SK-N-SH (cell line): Measurements from ENCODE around the gene TAS2R46. TPM values are rescaled to one million over a fixed set of nuclear protein-coding genes. Genes with fewer than 3 reads are reported as not detected.

Experiments
- CTCF ChIA-PET: fragments of 300-600, 350-600 bp; formaldehyde crosslinking; extraction: SDS; loops from one replicate; lab custom pipeline; 2021; lab: Yijun Ruan, JAX
- POLR2A ChIA-PET: fragments of 350-600 bp; sonication (Branson Sonifier 250); formaldehyde crosslinking; extraction: SDS; loops from one replicate; lab custom pipeline; 2020; ENCODE audit warnings: antibody characterized with exemption, inconsistent platforms; lab: Yijun Ruan, JAX
- DNase-seq: peaks from one replicate; pipeline ENCODE4 v3.0.0; 2012
- H2AFZ ChIP-seq: fragments of 200-600 bp; sonication (generic); 2 replicates; pipeline ENCODE4 v1.8.1; 2016; ENCODE audit warnings: antibody characterized with exemption, mild to moderate bottlenecking, low read depth
- H3F3A ChIP-seq: fragments of 200-600 bp; sonication (generic); replicated peaks from 2 replicates; pipeline ENCODE3; 2016; ENCODE audit warnings: antibody characterized with exemption, mild to moderate bottlenecking; ENCODE audit not compliant: insufficient read depth
- H3K27ac ChIP-seq, 2 experiments: fragments of 200-500 bp in 1 of 2; fragments of 200-600 bp in 1 of 2; sonication (Bioruptor generic) in 1 of 2; sonication (generic), shearing (Covaris generic) in 1 of 2; 2 replicates each; pipeline versions ENCODE4 v1.5.1 to v1.6.1; 2014 to 2016; ENCODE audit warnings: low read depth in 2 of 2, inconsistent platforms in 1 of 2, low read length in 1 of 2, mild to moderate bottlenecking in 1 of 2, mixed read lengths in 1 of 2
- H3K27me3 ChIP-seq: fragments of 200-600 bp; sonication (generic), shearing (Covaris generic); 2 replicates; pipeline ENCODE4 v1.6.1; 2016; ENCODE audit warnings: mixed run types; ENCODE audit not compliant: insufficient read depth
- H3K36me3 ChIP-seq, 2 experiments: fragments of 200-500 bp in 1 of 2; fragments of 200-600 bp in 1 of 2; sonication (Bioruptor generic) in 1 of 2; sonication (generic) in 1 of 2; replicated peaks in 1 of 2; 2 replicates each; pipeline versions ENCODE3 to v1.5.1; 2014 to 2016; ENCODE audit warnings: low read length in 1 of 2, mild to moderate bottlenecking in 1 of 2; ENCODE audit not compliant: insufficient read depth in 2 of 2, control insufficient read depth in 1 of 2
- H3K4me1 ChIP-seq, 2 experiments: fragments of 200-500 bp in 1 of 2; fragments of 200-600 bp in 1 of 2; sonication (Bioruptor generic) in 1 of 2; sonication (generic), shearing (Covaris generic) in 1 of 2; 2 replicates each; pipeline versions ENCODE4 v1.5.1 to v1.6.1; 2014 to 2016; ENCODE audit warnings: low read depth in 1 of 2, low read length in 1 of 2, mixed run types in 1 of 2; ENCODE audit not compliant: insufficient read depth in 2 of 2, control insufficient read depth in 1 of 2
- H3K4me2 ChIP-seq: fragments of 200-600 bp; sonication (generic), shearing (Covaris generic); 2 replicates; pipeline ENCODE4 v1.6.1; 2017; ENCODE audit warnings: mixed run types
- H3K4me3 ChIP-seq, 2 experiments: fragments of 200-500 bp in 1 of 2; fragments of 200-600 bp in 1 of 2; sonication (Bioruptor generic) in 1 of 2; sonication (generic), shearing (Covaris generic) in 1 of 2; 2 replicates each; pipeline versions ENCODE4 v1.5.1 to v1.8.1; 2014 to 2016; ENCODE audit warnings: low read depth in 2 of 2, inconsistent platforms in 1 of 2, low read length in 1 of 2, mild to moderate bottlenecking in 1 of 2, mixed read lengths in 1 of 2, moderate library complexity in 1 of 2
- H3K79me2 ChIP-seq: fragments of 200-600 bp; sonication (generic); 2 replicates; pipeline ENCODE4 v1.8.1; 2017; ENCODE audit warnings: mild to moderate bottlenecking; ENCODE audit not compliant: insufficient read depth
- H3K9ac ChIP-seq: fragments of 200-600 bp; sonication (generic); 2 replicates; pipeline ENCODE4 v1.6.1; 2017; ENCODE audit warnings: mixed run types
- H3K9me2 ChIP-seq: fragments of 200-600 bp; sonication (generic); 2 replicates; pipeline ENCODE4 v1.6.1; 2017; ENCODE audit warnings: mixed run types
- H3K9me3 ChIP-seq: fragments of 200-600 bp; sonication (generic); 2 replicates; pipeline ENCODE4 v1.6.1; 2017; ENCODE audit warnings: mixed run types, mild to moderate bottlenecking, moderate library complexity
- H4K20me1 ChIP-seq: fragments of 200-600 bp; sonication (generic); 2 replicates; pipeline ENCODE4 v1.6.1; 2017; ENCODE audit warnings: mild to moderate bottlenecking, mixed run types; ENCODE audit not compliant: insufficient read depth
- CHD2 ChIP-seq: fragments of 150-350 bp; IDR thresholded peaks from 2 replicates; pipeline ENCODE4 v1.6.1; 2018; ENCODE audit warnings: low read length; ENCODE audit not compliant: partially characterized antibody
- EZH2phosphoT487 ChIP-seq: fragments of 200-600 bp; sonication (generic); IDR thresholded peaks from 2 replicates; pipeline ENCODE4 v1.6.1; 2017; ENCODE audit warnings: low read depth, mixed run types, mild to moderate bottlenecking, antibody characterized with exemption, moderate library complexity, borderline replicate concordance
- FOSL2 ChIP-seq: IDR thresholded peaks from 2 replicates; pipeline ENCODE4 v1.4.0; 2012; ENCODE audit warnings: low read depth, mild to moderate bottlenecking, moderate library complexity, borderline replicate concordance
- FOXJ3 ChIP-seq: sonication (generic); formaldehyde crosslinking; IDR thresholded peaks from 2 replicates; pipeline ENCODE4 v1.5.1; 2020; ENCODE audit warnings: mild to moderate bottlenecking, missing genetic modification reagents
- GABPA ChIP-seq: IDR thresholded peaks from 2 replicates; pipeline ENCODE4 v1.4.0; 2012; ENCODE audit warnings: low read depth, mild to moderate bottlenecking
- GATA2 ChIP-seq: sonication (generic); formaldehyde crosslinking; IDR thresholded peaks from 2 replicates; pipeline ENCODE4 v1.5.0; 2020; ENCODE audit warnings: mild to moderate bottlenecking, missing genetic modification reagents
- MEF2A ChIP-seq: IDR thresholded peaks from 2 replicates; pipeline ENCODE4 v1.4.0; 2012; ENCODE audit warnings: low read depth, borderline replicate concordance
- MXI1 ChIP-seq: IDR thresholded peaks from 2 replicates; pipeline ENCODE4 v1.6.1; 2012; ENCODE audit warnings: mild to moderate bottlenecking, low read depth, low read length, improper control_type of control experiment
- NRF1 ChIP-seq: IDR thresholded peaks from 2 replicates; pipeline ENCODE4 v1.6.1; 2012; ENCODE audit warnings: low read depth, mild to moderate bottlenecking, low read length
- RFX5 ChIP-seq: IDR thresholded peaks from 2 replicates; pipeline ENCODE4 v1.6.1; 2012; ENCODE audit warnings: mild to moderate bottlenecking, improper control_type of control experiment, low read length
- RXRA ChIP-seq: IDR thresholded peaks from 2 replicates; pipeline ENCODE4 v1.4.0; 2012; ENCODE audit warnings: low read depth, mild to moderate bottlenecking, borderline replicate concordance
- SIN3A ChIP-seq: IDR thresholded peaks from 2 replicates; pipeline ENCODE4 v1.6.1; 2012; ENCODE audit warnings: low read depth, mild to moderate bottlenecking, low read length, moderate library complexity, borderline replicate concordance
- SMC3 ChIP-seq: IDR thresholded peaks from 2 replicates; pipeline ENCODE4 v1.6.1; 2012; ENCODE audit warnings: low read depth, low read length, improper control_type of control experiment
- TAF1 ChIP-seq: IDR thresholded peaks from 2 replicates; pipeline ENCODE4 v1.6.1; 2012; ENCODE audit warnings: low read depth, mild to moderate bottlenecking, low read length, moderate library complexity, borderline replicate concordance
- TEAD4 ChIP-seq: IDR thresholded peaks from 2 replicates; pipeline ENCODE4 v1.4.0; 2012; ENCODE audit warnings: mild to moderate bottlenecking, borderline replicate concordance; ENCODE audit not compliant: insufficient read depth
- WGBS: methylation state at CpG from one replicate; pipeline ENCODE4 v1.1.6; 2017; ENCODE audit warnings: low lambda C conversion rate; 5-methylcytosine and 5-hydroxymethylcytosine counted together
- polyA plus RNA-seq, 3 experiments: library from polyadenylated mRNA; depleted of rRNA; stranded (reverse); fragments of >200 nt; gene quantifications; 2 replicates each; pipeline ENCODE4 v1.2.3, GENCODE V29; 2012
- TF ChIP-seq, protein P1 (sequence below): IDR thresholded peaks from 2 replicates; pipeline ENCODE4; 2012
- TF ChIP-seq, protein P2 (sequence below): IDR thresholded peaks from 2 replicates; pipeline ENCODE4 v1.6.1; 2012; ENCODE audit warnings: mild to moderate bottlenecking, low read depth, low read length, moderate library complexity
- TF ChIP-seq, protein P3 (sequence below): fragments of 150-350 bp; IDR thresholded peaks from 2 replicates; pipeline ENCODE4 v1.6.1; 2017; ENCODE audit warnings: antibody characterized with exemption, low read length, low read depth, borderline replicate concordance
- TF ChIP-seq, protein P4 (sequence below): fragments of 150-350 bp; IDR thresholded peaks from 2 replicates; pipeline ENCODE4 v1.6.1; 2016; ENCODE audit warnings: mild to moderate bottlenecking, low read depth, low read length

TAS2R46 gene
- polyA plus RNA-seq, 1 of the 3 experiments (the other 2 are of a cell fraction) = 0.07 TPM

DNA sequence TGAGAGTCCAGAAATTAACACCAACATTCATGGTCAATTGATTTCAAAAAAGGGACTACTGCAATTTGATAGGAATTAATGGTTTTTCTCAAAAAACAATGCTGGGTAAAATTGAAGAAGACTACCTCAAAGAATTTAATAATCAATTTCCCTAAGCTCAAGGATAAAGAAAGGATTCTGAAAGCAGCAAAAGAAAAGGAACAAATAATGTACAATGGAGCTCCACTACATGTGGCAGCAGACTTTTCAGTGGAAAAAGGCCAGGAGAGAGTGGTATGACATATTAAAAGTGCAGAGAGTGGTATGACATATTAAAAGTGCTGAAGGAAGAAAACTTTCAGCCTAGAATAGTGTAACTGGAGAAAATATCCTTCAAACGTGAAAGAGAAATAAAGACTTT, 45.6 kb upstream of the TAS2R46 start:
- H2AFZ ChIP-seq = no peak overlapping the region
- no peak overlapping the region for H3K4me2 ChIP-seq
- no peak overlapping the region for H3K27ac ChIP-seq
- WGBS = 92% methylated on average over 1 of the region's 1 CpG
- H3F3A ChIP-seq = no peaks in the 10 kb centered on the region
- no peak overlapping the region for H3K9ac ChIP-seq
- H3K4me3 ChIP-seq = no peak overlapping the region
- peaks cover 74% of the 10 kb centered on the region for H3K79me2 ChIP-seq
- ChIA-PET POLR2A (no interaction called here), CTCF (no interaction called here)
- H3K9me3 ChIP-seq = no peaks in the 10 kb centered on the region
- H3K36me3 ChIP-seq = peaks cover 0 to 16% of the 10 kb centered on the region in 2 experiments
- no peak for TF ChIP-seq SIN3A
- TF ChIP-seq GATA2 = no peak
- TF ChIP-seq MXI1 = no peak
- TF ChIP-seq NRF1 = no peak
- no peak for TF ChIP-seq TEAD4
- TF ChIP-seq SMC3 = no peak
- TF ChIP-seq RFX5 = no peak
- no peak for TF ChIP-seq FOSL2
- TF ChIP-seq MEF2A = no peak
- no peak for TF ChIP-seq TAF1
- TF ChIP-seq, protein P1, sequence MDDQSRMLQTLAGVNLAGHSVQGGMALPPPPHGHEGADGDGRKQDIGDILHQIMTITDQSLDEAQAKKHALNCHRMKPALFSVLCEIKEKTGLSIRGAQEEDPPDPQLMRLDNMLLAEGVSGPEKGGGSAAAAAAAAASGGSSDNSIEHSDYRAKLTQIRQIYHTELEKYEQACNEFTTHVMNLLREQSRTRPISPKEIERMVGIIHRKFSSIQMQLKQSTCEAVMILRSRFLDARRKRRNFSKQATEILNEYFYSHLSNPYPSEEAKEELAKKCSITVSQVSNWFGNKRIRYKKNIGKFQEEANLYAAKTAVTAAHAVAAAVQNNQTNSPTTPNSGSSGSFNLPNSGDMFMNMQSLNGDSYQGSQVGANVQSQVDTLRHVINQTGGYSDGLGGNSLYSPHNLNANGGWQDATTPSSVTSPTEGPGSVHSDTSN = no peak
- no peak for TF ChIP-seq EZH2phosphoT487
- no peak for TF ChIP-seq GABPA
- no peak for TF ChIP-seq CHD2
- DNase-seq = no peak
- no peaks in the 10 kb centered on the region for H3K9me2 ChIP-seq
- no peaks in the 10 kb centered on the region for H3K27me3 ChIP-seq
- H4K20me1 ChIP-seq = no peaks in the 10 kb centered on the region
- H3K4me1 ChIP-seq = no peaks in the 10 kb centered on the region

DNA sequence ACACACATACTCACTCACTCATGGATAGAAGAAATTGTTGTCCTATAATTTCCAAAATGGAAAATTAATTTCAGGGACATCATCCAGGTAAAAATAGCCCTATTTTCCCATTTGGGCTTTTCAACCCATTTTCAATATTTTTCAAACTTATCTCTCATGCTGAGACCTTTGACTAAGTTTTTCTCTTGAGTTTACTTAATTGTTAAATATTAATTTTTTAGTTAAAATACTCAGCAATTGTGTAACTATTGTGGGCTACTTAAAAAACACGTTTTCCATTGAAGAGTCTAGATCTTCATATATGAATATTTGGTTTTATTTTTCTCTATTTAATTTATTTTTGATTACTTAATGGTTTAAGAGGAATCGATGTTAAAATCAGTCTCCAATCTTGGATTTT, 44.2 kb upstream of the TAS2R46 start:
- Histone ChIP-seq H3K4me3 (no peak overlapping the region), H3K9me2 (no peaks in the 10 kb centered on the region), H3K9ac (no peak overlapping the region), H3K36me3 (peaks cover 0 to 19% of the 10 kb centered on the region in 2 experiments), H3K4me1 (no peaks in the 10 kb centered on the region), H3K27me3 (no peaks in the 10 kb centered on the region), H3K27ac (no peak overlapping the region), H4K20me1 (no peaks in the 10 kb centered on the region), H3K79me2 (peaks cover 67% of the 10 kb centered on the region), H3K9me3 (no peaks in the 10 kb centered on the region), H2AFZ (no peak overlapping the region), H3K4me2 (no peak overlapping the region), H3F3A (no peaks in the 10 kb centered on the region)
- POLR2A ChIA-PET = no interaction called here
- no peak for DNase-seq
- CTCF ChIA-PET = no interaction called here
- WGBS = 87% methylated on average over 2 of the region's 2 CpGs
- TF ChIP-seq TAF1 (no peak), MXI1 (no peak), FOXJ3 (CRISPR knock-in tag) (no peak), MEF2A (no peak), NRF1 (no peak), RXRA (no peak)
- TF ChIP-seq, protein P2, sequence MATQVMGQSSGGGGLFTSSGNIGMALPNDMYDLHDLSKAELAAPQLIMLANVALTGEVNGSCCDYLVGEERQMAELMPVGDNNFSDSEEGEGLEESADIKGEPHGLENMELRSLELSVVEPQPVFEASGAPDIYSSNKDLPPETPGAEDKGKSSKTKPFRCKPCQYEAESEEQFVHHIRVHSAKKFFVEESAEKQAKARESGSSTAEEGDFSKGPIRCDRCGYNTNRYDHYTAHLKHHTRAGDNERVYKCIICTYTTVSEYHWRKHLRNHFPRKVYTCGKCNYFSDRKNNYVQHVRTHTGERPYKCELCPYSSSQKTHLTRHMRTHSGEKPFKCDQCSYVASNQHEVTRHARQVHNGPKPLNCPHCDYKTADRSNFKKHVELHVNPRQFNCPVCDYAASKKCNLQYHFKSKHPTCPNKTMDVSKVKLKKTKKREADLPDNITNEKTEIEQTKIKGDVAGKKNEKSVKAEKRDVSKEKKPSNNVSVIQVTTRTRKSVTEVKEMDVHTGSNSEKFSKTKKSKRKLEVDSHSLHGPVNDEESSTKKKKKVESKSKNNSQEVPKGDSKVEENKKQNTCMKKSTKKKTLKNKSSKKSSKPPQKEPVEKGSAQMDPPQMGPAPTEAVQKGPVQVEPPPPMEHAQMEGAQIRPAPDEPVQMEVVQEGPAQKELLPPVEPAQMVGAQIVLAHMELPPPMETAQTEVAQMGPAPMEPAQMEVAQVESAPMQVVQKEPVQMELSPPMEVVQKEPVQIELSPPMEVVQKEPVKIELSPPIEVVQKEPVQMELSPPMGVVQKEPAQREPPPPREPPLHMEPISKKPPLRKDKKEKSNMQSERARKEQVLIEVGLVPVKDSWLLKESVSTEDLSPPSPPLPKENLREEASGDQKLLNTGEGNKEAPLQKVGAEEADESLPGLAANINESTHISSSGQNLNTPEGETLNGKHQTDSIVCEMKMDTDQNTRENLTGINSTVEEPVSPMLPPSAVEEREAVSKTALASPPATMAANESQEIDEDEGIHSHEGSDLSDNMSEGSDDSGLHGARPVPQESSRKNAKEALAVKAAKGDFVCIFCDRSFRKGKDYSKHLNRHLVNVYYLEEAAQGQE = no peak
- TF ChIP-seq, protein P1 = no peak
- TF ChIP-seq, protein P3, sequence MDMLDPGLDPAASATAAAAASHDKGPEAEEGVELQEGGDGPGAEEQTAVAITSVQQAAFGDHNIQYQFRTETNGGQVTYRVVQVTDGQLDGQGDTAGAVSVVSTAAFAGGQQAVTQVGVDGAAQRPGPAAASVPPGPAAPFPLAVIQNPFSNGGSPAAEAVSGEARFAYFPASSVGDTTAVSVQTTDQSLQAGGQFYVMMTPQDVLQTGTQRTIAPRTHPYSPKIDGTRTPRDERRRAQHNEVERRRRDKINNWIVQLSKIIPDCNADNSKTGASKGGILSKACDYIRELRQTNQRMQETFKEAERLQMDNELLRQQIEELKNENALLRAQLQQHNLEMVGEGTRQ = no peak
- TF ChIP-seq, protein P4, sequence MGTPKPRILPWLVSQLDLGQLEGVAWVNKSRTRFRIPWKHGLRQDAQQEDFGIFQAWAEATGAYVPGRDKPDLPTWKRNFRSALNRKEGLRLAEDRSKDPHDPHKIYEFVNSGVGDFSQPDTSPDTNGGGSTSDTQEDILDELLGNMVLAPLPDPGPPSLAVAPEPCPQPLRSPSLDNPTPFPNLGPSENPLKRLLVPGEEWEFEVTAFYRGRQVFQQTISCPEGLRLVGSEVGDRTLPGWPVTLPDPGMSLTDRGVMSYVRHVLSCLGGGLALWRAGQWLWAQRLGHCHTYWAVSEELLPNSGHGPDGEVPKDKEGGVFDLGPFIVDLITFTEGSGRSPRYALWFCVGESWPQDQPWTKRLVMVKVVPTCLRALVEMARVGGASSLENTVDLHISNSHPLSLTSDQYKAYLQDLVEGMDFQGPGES = no peak
